ENCODE results near the gene EPN3.

DNA sequence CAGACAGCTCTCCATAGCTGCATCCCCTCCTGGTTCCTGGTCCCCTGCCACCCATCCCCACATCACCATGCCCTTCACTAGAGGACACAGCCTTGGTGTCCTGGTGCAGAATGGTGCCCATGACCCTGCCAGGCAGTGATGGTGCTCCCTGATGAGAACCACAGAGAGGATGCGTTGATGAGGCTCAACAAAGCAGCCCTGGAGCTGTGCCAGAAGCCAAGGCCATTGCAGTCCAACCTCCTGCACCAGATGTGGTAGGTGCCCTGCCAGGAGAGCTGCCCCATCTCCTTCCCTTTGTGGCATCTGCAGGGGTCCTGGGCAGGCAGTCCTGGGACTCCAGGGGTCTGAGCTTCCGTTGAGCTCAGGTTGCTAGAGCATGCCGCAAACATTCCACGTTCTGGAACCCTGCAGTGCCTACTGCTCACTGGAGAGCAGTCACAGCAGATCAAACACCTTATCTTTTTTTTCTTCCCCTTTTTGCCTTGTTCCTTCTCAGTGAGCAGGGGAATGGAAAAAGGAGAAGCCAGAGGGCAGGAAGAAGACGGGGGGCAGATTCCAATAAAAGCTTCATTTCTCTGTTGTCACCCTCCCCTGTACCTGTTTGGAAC, 5.3 kb upstream of the EPN3 start:
- TF ChIP-seq, protein P1, sequence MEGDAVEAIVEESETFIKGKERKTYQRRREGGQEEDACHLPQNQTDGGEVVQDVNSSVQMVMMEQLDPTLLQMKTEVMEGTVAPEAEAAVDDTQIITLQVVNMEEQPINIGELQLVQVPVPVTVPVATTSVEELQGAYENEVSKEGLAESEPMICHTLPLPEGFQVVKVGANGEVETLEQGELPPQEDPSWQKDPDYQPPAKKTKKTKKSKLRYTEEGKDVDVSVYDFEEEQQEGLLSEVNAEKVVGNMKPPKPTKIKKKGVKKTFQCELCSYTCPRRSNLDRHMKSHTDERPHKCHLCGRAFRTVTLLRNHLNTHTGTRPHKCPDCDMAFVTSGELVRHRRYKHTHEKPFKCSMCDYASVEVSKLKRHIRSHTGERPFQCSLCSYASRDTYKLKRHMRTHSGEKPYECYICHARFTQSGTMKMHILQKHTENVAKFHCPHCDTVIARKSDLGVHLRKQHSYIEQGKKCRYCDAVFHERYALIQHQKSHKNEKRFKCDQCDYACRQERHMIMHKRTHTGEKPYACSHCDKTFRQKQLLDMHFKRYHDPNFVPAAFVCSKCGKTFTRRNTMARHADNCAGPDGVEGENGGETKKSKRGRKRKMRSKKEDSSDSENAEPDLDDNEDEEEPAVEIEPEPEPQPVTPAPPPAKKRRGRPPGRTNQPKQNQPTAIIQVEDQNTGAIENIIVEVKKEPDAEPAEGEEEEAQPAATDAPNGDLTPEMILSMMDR (IDR thresholded peaks at IDR 0.05): no peak
- TF ChIP-seq POLR2A (IDR thresholded peaks at IDR 0.05): no peak

All from heart left ventricle (tissue), 13 donors.